ENCODE results near the gene DNER.

Gene DNER

DNA sequence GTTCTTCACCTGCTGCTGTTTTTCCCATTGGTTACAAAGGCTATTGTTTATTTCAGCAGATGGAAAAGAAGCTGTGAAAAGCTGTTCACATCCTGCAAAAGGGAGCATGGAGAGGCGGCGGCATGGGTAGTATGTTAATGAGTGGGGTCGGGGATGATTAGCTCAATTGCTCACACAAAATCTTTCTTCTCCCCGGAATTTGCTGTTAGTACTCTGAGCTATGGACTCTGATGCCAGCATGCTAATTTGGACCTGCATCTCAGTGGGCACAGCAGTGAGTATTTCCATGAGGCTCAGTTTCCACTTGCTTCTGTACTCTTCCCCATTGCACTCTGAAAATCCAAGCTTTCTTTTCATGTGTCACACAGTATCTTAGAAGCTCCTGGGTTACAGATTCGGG, 61.6 kb downstream of the DNER start:
- no peak overlapping the region for H3K4me2 ChIP-seq (ENCODE audit: low read length)
- no peaks in the 10 kb centered on the region for H3K4me1 ChIP-seq (ENCODE audit: low read length)
- no peaks in the 10 kb centered on the region for H3K36me3 ChIP-seq (replicated peaks; ENCODE audit: low read depth, low read length)
- H3K27me3 ChIP-seq (ENCODE audit: low read depth, low read length): peaks cover 3% of the 10 kb centered on the region; the same call in 1 of the 2 replicates
- H3K79me2 ChIP-seq (ENCODE audit: low read length): no peaks in the 10 kb centered on the region
- no peak overlapping the region for H3K9ac ChIP-seq (ENCODE audit: low read length)
- H3K4me3 ChIP-seq (ENCODE audit: low read length): no peak overlapping the region
- H2AFZ ChIP-seq (ENCODE audit: low read depth, low read length): no peak overlapping the region
- H3K9me3 ChIP-seq (ENCODE audit: insufficient read depth, low read length): no peaks in the 10 kb centered on the region
- no peaks in the 10 kb centered on the region for H4K20me1 ChIP-seq (ENCODE audit: insufficient read depth, low read length)
- no peak overlapping the region for H3K27ac ChIP-seq (ENCODE audit: low read length)
- TF ChIP-seq, protein P1, sequence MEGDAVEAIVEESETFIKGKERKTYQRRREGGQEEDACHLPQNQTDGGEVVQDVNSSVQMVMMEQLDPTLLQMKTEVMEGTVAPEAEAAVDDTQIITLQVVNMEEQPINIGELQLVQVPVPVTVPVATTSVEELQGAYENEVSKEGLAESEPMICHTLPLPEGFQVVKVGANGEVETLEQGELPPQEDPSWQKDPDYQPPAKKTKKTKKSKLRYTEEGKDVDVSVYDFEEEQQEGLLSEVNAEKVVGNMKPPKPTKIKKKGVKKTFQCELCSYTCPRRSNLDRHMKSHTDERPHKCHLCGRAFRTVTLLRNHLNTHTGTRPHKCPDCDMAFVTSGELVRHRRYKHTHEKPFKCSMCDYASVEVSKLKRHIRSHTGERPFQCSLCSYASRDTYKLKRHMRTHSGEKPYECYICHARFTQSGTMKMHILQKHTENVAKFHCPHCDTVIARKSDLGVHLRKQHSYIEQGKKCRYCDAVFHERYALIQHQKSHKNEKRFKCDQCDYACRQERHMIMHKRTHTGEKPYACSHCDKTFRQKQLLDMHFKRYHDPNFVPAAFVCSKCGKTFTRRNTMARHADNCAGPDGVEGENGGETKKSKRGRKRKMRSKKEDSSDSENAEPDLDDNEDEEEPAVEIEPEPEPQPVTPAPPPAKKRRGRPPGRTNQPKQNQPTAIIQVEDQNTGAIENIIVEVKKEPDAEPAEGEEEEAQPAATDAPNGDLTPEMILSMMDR (IDR thresholded peaks at IDR 0.05; ENCODE audit: low read depth, low read length): no peak
- TF ChIP-seq EZH2phosphoT487 (IDR thresholded peaks at IDR 0.05; ENCODE audit: low read depth): no peak

GRCh38 chr2:229650901-229651300, 63.5 kb downstream of the DNER start:
- Histone ChIP-seq H3K4me3 (ENCODE audit: low read length) (no peak overlapping the region), H3K36me3 (replicated peaks; ENCODE audit: low read depth, low read length) (no peaks in the 10 kb centered on the region), H3K9ac (ENCODE audit: low read length) (no peak overlapping the region), H4K20me1 (ENCODE audit: insufficient read depth, low read length) (no peaks in the 10 kb centered on the region), H2AFZ (ENCODE audit: low read depth, low read length) (no peak overlapping the region), H3K4me2 (ENCODE audit: low read length) (no peak overlapping the region), H3K79me2 (ENCODE audit: low read length) (no peaks in the 10 kb centered on the region), H3K27ac (ENCODE audit: low read length) (no peak overlapping the region), H3K27me3 (ENCODE audit: low read depth, low read length) (peaks cover 3% of the 10 kb centered on the region; the same call in 1 of the 2 replicates), H3K4me1 (ENCODE audit: low read length) (no peaks in the 10 kb centered on the region), H3K9me3 (ENCODE audit: insufficient read depth, low read length) (no peaks in the 10 kb centered on the region)
- TF ChIP-seq, protein P1 (IDR thresholded peaks at IDR 0.05; ENCODE audit: low read depth, low read length): no peak
- no peak for TF ChIP-seq EZH2phosphoT487 (IDR thresholded peaks at IDR 0.05; ENCODE audit: low read depth)

DNA sequence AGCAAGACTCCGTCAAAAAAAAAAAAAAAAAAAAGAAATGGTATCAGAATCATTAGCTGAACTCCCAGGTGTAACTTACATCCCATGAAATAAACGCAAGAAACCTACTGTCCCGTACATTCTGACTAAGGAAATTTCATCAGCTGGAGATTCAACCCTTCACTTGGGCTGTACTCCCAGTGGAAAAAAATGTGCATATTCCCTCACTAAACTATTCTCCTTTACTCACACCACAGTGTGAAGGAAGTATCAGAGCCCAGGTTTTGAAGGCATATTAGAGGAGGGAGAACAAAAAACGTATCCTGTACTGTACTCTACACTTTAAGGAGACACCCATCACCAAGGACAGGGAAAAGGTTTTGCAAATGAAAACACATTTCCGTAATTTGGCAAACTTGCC, 64.3 kb downstream of the DNER start:
- Histone ChIP-seq H3K4me2 (ENCODE audit: low read length) (no peak overlapping the region), H2AFZ (ENCODE audit: low read depth, low read length) (no peak overlapping the region)

GRCh38 chr2:229646186-229646723, 68.1 kb downstream of the DNER start:
- no peaks in the 10 kb centered on the region for H3K9me3 ChIP-seq (ENCODE audit: insufficient read depth, low read length)
- H3K27ac ChIP-seq (ENCODE audit: low read length): no peak overlapping the region
- no peaks in the 10 kb centered on the region for H3K4me1 ChIP-seq (ENCODE audit: low read length)
- H2AFZ ChIP-seq (ENCODE audit: low read depth, low read length): no peak overlapping the region
- H4K20me1 ChIP-seq (ENCODE audit: insufficient read depth, low read length): no peaks in the 10 kb centered on the region
- H3K27me3 ChIP-seq (ENCODE audit: low read depth, low read length): no peaks in the 10 kb centered on the region
- no peaks in the 10 kb centered on the region for H3K36me3 ChIP-seq (replicated peaks; ENCODE audit: low read depth, low read length)
- H3K4me2 ChIP-seq (ENCODE audit: low read length): no peak overlapping the region
- no peak overlapping the region for H3K9ac ChIP-seq (ENCODE audit: low read length)
- TF ChIP-seq, protein P1 (IDR thresholded peaks at IDR 0.05; ENCODE audit: low read depth, low read length): no peak
- TF ChIP-seq EZH2phosphoT487 (IDR thresholded peaks at IDR 0.05; ENCODE audit: low read depth): no peak
- H3K4me3 ChIP-seq (ENCODE audit: low read length): no peak overlapping the region
- H3K79me2 ChIP-seq (ENCODE audit: low read length): no peaks in the 10 kb centered on the region

More for the DNA sequence above, 64.3 kb downstream of the DNER start:
- Histone ChIP-seq H3K4me1 (ENCODE audit: low read length) (no peaks in the 10 kb centered on the region), H4K20me1 (ENCODE audit: insufficient read depth, low read length) (no peaks in the 10 kb centered on the region), H3K27me3 (ENCODE audit: low read depth, low read length) (peaks cover 3% of the 10 kb centered on the region; the same call in 1 of the 2 replicates), H3K9me3 (ENCODE audit: insufficient read depth, low read length) (no peaks in the 10 kb centered on the region), H3K79me2 (ENCODE audit: low read length) (no peaks in the 10 kb centered on the region), H3K27ac (ENCODE audit: low read length) (no peak overlapping the region), H3K36me3 (replicated peaks; ENCODE audit: low read depth, low read length) (no peaks in the 10 kb centered on the region), H3K9ac (ENCODE audit: low read length) (no peak overlapping the region), H3K4me3 (ENCODE audit: low read length) (no peak overlapping the region)
- TF ChIP-seq, protein P1 (IDR thresholded peaks at IDR 0.05; ENCODE audit: low read depth, low read length): no peak
- no peak for TF ChIP-seq EZH2phosphoT487 (IDR thresholded peaks at IDR 0.05; ENCODE audit: low read depth)

Data from OCI-LY3 (cell line).